HG03457 (cell line): Measurements from ENCODE around the gene GMPR2.

ENCODE experiments used
- ATAC-seq: cut with Tn5 transposase; IDR thresholded peaks from one replicate; pipeline ENCODE4 v1.9.1; 2021; ENCODE audit warnings: moderate number of reproducible peaks; ENCODE audit not compliant: unreplicated experiment

The GMPR2 gene

GRCh38 chr14:24282736-24283135 is 50.0 kb downstream of the GMPR2 start:
- no peak for ATAC-seq

GRCh38 chr14:24283796-24284460 is 51.2 kb downstream of the GMPR2 start:
- no peak for ATAC-seq

- ATAC-seq: no peak
Observed at GRCh38 chr14:24284501-24285035, 51.8 kb downstream of the GMPR2 start.

GRCh38 chr14:24285351-24285750 is 52.6 kb downstream of the GMPR2 start:
- no peak for ATAC-seq

- no peak for ATAC-seq
Observed at GRCh38 chr14:24286996-24287395, 54.3 kb downstream of the GMPR2 start.
